HG03520 (cell line): ENCODE measurements around the gene MPDZ.

Experiments
- ATAC-seq: cut with Tn5 transposase; IDR thresholded peaks from one replicate; pipeline ENCODE4 v1.9.1; 2021; ENCODE audit warnings: mild to moderate bottlenecking, moderate library complexity; ENCODE audit not compliant: unreplicated experiment

The MPDZ gene

GRCh38 chr9:13088720-13089427 is 190.6 kb downstream of the MPDZ start:
- ATAC-seq, result no peak

- ATAC-seq, result no peak
Measured at GRCh38 chr9:13083963-13084528, 195.4 kb downstream of the MPDZ start.

DNA sequence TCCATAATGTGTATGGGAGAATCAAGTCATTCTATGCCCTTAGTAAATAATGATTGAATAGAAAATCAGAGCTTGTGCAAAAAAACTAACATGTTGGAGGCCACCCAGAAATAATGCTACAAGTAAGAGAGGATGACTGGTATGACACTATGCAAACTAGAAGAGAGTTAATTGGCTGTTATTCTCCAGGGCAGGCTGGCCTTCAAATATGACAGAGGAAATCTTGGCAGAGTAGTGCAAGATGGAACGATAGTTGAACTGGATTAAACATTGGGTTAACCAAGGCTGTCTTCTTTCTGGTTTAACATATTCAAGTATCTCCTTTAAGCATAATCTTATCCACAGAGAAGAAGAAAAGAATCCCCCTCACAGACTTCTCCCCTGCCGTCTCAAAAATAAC is 196.1 kb downstream of the MPDZ start:
- ATAC-seq, result no peak

DNA sequence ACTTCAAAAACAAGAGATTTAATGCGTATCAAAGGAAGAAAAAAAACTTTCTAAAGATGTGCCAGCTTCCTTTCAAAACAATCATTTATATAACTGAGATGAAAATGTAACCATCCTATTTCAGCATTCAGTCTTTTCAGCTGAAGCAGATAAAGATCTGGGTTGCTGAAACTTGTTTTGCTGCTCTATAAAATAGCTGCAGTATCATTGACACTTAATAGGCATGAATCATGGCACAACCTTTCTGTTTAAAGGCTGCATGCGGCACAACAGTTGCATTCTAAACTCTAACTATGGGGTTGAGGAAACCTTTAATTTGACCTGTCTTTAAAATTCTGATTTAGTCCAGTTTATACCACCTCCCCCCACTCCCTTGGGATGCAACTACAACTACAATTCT is 196.7 kb downstream of the MPDZ start:
- no peak for ATAC-seq

GRCh38 chr9:13078164-13078563 is 201.3 kb downstream of the MPDZ start:
- ATAC-seq, result no peak

GRCh38 chr9:13076616-13077015 is 202.9 kb downstream of the MPDZ start:
- ATAC-seq, result no peak

GRCh38 chr9:13071921-13072320 is 207.6 kb downstream of the MPDZ start:
- ATAC-seq, result no peak

DNA sequence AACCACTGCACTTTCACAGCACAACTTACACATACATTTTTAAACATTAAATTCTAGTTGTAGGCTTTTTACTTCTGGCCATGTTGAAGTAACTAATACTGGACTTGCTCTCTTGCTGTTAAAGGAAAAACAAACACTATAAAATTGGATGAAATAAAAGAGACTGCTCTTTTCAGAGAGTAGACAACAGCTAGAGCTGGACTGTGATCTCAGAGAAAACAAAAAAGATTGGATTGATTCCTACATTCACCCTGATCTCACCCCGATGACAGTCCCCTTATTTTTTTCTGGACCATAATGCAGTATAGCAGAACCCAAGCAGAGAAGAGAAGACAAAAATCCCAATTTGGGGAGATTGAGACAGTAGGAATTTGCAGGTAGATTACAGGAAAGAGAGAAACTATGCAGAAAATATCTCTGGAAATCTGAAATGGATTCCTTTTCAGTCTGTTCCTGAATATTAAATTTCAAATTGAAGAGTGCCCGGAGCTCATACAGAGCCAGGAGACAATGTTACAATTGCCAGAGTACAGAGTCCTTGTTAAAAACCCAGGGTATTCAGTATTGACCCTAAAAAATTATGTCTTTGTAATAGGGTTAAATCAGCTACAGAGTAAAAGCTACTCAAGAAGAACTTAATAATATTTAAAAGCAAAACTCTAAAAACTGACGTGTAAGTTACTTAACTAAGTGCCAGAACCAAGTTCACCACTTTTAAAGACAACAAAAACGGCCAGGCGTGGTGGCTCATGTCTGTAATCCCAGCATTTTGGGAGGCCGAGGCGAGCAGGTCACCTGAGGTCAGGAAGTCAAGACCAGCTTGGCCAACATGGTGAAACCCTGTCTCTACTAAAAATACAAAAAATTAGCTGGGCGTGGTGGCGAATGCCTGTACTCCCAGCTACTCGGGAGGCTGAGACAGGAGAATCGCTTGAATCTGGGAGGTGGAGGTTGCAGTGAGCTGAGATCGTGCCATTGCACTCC is 208.6 kb downstream of the MPDZ start:
- ATAC-seq, result no peak

GRCh38 chr9:13069498-13069897 is 210.0 kb downstream of the MPDZ start:
- no peak for ATAC-seq

DNA sequence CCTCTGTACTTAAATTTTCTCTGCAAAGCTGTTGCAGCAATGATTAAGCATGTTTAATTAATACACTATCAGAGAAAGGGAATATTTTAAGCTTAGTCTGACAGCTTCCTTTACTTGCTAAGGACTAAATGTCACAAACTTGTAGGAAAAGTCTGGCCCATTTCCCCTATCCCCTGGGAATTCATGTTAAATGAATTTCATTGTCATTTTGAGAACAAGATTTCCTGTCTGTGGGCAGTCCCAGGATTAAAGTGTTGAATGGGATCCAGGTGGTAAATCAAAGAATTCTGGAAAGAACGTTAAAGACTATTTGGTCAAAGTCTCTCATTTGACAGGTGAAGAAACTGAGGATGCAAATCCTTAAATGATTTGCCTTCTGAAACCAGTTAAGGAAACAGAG is 214.8 kb downstream of the MPDZ start:
- no peak for ATAC-seq

DNA sequence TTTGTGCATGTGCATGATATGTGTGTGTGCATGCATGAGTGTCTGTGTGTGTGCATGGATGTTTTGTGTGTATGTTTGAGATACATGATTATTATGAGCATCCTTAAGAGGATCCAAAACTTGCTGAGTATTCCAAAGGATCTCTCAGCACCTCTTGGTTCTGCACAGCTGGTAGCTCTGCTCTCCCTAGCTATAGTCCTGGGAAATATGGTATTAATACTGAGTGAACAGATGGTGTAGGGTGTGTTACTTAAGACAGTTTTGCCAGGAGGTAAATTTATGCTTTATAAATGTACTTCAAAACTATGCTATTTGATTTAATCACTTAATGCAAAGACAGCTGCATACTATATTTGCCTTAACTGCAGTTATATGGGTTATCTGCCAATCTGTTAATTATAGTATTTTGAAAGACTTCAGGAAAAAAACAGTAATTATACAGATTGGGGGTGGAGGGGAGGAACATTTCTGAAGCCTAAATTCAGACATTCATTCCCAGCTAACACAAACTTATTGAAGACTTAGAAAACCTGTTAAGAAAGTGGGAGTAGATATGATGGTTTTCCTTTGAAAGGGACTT is 215.5 kb downstream of the MPDZ start:
- no peak for ATAC-seq

GRCh38 chr9:13061390-13061789 is 218.1 kb downstream of the MPDZ start:
- no peak for ATAC-seq
